NCI-H82 treated with DMSO at 0.1 percent for 48 hours (cell line): ENCODE results near the gene SDK1.

Experiments used
- DNase-seq: peaks from one replicate; lab custom pipeline; 2025; ENCODE audit not compliant: unreplicated experiment; lab: John Stamatoyannopoulos, UW

SDK1 gene

GRCh38 chr7:3973264-3973663 lies 672.2 kb downstream of the SDK1 start:
- DNase-seq: no peak

DNA sequence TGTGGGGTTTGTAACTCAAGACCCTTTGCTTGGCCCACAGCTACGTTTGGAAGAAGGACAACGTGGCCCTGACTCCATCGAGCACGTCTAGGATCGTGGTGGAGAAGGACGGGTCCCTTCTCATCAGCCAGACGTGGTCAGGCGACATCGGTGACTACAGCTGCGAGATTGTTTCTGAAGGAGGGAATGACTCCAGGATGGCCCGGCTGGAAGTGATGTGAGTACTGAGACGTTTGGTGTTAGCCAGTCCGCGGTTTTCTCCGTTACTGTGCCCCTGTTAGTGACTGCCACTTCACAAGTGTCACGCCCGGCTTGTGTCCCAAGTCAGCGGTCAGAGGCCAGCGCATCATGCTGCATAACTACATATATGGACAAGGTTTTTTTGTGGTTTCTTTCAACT lies 673.3 kb downstream of the SDK1 start:
- DNase-seq: no peak

DNA sequence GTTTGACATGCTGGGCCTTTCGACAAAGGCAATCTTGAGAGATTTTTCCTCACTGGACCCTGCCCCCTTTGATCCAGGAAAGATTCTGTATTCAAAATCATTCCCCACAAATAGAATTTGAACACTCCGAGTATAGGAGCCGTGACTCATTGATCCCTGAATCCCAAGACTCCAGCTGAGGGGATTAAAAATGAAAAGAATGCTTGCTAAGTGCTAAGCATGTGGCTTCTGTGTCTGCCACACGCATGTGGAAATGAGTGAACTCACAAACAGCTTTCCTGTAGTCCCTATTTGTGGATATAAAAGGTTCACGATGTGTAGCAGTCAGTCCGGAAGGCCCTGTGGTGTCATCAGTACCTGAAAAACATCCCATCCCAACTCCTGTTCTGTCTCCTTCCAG lies 674.3 kb downstream of the SDK1 start:
- no peak for DNase-seq

DNA sequence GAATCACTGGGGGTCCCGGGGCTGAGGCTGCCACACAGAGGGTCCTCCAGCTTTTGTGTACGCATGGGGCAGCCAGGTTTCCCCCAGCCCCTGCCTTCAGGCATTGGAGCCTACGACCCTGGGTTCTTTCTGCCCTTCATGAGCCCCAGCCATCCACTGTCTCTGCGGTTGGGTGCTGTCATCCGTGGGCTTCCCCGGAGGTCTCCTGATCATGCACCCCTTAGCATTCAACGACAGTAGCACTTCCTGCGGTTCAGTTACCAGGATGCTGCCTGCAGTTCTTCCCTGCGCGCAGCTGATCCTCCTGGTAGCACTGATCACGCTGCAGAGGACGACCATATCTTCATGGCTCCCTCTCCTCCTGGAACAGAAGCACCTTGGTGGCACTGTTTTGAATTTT lies 676.3 kb downstream of the SDK1 start:
- DNase-seq: no peak

DNA sequence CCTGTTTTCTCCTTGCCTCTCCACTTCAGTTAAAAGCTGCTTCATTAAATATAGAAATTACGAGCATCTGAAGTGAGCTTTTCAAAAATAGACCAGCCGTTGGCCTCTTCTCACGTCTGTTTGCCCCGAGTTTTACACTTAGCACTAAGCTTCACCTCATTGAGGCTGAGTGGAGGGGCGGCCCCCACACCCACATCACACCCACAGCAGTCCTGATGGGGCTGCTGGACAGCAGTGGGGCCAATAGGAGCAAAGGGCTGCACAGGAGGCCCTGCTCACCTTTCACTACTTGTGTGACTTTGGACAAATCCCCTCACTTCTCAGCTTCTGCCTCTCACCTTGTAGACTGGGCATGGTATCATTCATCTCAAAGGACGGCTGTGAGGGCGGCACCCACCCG lies 677.8 kb downstream of the SDK1 start:
- no peak for DNase-seq

GRCh38 chr7:3979611-3980299 lies 678.7 kb downstream of the SDK1 start:
- no peak for DNase-seq

GRCh38 chr7:3980300-3980643 lies 679.2 kb downstream of the SDK1 start:
- no peak for DNase-seq

- no peak for DNase-seq
Measured at GRCh38 chr7:3981281-3981680, 680.2 kb downstream of the SDK1 start.

DNA sequence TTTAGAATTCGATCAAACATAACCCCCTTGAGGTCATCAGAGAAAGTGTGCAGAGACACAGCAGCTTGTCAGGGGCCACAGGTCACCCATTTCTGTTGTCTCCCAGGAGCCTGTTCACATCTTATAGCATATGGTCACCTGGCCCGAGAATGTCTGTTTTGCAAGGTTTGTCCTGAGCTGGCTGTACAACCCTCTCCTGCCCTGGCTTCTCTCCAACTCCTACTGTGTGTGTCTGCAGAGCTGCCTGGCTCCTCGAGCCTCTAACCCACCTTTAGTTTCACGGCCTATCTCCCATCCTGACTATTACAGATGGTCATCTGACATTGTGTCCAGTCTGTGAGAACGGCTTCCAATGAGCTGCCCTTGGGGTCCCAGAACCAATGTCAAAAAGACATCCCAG lies 683.4 kb downstream of the SDK1 start:
- DNase-seq: no peak

GRCh38 chr7:3986927-3987326 lies 685.9 kb downstream of the SDK1 start:
- DNase-seq: no peak

DNA sequence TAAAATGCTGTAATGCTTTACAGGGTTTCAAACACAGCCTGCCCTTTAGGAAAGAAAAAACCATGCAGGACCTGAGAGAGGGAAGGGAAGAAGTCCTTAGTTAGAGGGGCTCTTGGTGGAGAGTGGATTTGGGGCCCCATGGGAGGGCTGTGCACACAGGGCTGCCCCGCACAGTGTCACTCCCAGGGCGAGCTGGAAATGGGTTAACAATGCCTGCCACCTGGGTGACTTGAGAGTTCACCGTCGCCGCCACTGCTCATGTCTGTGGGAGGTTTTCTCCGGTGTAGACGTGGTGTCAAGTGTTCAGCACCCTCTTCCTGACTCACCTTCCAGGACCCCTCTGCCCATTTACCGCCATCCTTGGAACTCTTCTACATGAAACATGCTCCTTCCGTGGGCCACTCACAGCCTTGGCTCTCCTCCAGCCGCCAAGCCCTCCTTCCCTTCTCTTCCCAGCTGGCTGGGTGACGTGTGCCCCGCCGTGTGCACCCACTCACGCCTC lies 686.4 kb downstream of the SDK1 start:
- DNase-seq: no peak

GRCh38 chr7:3989723-3990122 lies 688.7 kb downstream of the SDK1 start:
- no peak for DNase-seq

DNA sequence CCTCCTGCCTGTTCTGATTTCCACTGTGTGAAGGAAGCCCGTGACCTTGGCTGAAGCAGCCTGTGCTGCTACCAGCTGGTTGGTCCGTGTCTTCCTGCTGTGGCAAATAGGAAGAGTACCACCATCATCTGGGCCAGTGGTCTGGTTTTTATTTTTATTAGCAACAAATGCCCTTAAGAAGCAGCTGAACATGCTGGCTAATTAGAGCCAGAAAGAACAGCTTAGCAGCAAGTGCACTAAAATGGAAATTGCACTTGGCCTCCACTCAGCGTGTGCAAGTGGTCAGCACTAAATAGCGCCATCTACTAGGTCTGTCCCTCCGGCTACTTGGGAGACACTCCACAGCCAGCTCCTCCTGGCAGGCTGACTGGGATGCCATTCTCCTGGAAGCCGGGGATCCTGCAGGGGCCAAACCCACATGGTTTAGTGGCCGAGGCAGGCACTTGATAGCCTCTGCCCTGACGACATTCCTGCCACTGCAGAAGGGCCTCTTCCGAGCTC lies 690.7 kb downstream of the SDK1 start:
- DNase-seq: no peak

DNA sequence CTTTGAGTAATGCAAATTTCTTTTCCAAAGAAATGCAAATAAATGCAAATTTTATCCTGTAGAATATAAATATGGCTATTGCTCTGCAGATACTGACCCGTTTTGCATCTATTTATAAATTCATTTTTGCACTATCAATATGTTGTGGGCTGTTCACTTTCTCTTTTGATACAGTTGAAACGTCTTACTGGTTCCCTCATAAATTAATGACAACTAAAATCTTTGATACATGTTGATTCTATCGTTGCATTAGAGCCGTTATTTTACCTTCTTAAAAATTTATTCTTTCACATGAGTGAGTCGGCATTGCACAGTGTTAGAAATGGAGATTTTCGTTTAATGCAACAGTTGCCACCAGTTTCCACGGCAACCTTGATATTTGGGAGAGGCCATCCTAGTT lies 691.8 kb downstream of the SDK1 start:
- no peak for DNase-seq

- DNase-seq: no peak
Measured at GRCh38 chr7:3994764-3995163, 693.7 kb downstream of the SDK1 start.

GRCh38 chr7:3995187-3995586 lies 694.1 kb downstream of the SDK1 start:
- no peak for DNase-seq

GRCh38 chr7:3998060-3998459 lies 697.0 kb downstream of the SDK1 start:
- no peak for DNase-seq

- DNase-seq: no peak
Measured at GRCh38 chr7:4000139-4000538, 699.1 kb downstream of the SDK1 start.

GRCh38 chr7:4000934-4001333 lies 699.9 kb downstream of the SDK1 start:
- DNase-seq: no peak

DNA sequence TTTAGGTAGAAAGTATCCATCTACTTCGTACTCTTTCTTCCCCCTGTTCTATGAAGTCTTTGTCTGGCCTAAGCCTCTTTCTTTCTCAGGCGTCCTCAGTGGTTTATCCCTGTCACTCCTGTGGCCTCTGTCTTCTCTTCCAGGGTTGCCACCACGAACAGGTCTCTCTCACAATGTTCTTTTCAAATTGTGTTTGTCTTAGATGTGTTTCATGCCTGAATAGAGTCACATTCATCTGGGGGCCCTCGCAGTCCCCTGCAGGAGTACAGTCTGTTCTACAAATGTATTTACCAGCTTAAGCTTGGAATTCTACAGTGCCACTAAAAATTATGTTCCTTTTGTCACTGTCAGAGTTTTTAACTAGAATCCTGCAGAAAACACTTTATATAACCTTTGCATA lies 700.7 kb downstream of the SDK1 start:
- DNase-seq: no peak

- no peak for DNase-seq
Measured at GRCh38 chr7:4003503-4003902, 702.5 kb downstream of the SDK1 start.

- DNase-seq: no peak
Measured at GRCh38 chr7:4006687-4007086, 705.6 kb downstream of the SDK1 start.
